Fibroblast of skin of abdomen (primary cell): ENCODE data around the gene TAS1R3.
"Not testable (repeated sequence)": the region's sequence is repeated elsewhere in the genome, so short reads cannot be mapped to it uniquely, and the experiment has no call there.

Source experiments
- DNase-seq: peaks from one replicate; pipeline ENCODE4 v3.0.0-alpha.2; 2013

Gene TAS1R3

GRCh38 chr1:1309251-1310108 is 21.6 kb upstream of the TAS1R3 start:
- DNase-seq, result no peak

DNA sequence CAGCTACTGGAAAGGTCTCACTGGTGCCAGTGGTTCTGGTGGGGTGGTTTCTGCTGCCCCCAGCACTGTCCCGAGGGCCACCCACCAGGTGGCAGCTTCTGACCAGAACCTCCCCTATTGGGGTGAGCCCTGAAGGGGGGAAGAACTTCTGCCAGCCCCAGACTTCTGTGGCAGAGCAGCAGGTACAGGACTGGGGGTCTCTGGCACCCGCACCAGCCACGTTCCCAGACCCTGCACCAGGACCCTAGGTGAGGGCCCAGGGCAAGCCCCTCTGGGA is 21.0 kb upstream of the TAS1R3 start:
- no peak for DNase-seq

DNA sequence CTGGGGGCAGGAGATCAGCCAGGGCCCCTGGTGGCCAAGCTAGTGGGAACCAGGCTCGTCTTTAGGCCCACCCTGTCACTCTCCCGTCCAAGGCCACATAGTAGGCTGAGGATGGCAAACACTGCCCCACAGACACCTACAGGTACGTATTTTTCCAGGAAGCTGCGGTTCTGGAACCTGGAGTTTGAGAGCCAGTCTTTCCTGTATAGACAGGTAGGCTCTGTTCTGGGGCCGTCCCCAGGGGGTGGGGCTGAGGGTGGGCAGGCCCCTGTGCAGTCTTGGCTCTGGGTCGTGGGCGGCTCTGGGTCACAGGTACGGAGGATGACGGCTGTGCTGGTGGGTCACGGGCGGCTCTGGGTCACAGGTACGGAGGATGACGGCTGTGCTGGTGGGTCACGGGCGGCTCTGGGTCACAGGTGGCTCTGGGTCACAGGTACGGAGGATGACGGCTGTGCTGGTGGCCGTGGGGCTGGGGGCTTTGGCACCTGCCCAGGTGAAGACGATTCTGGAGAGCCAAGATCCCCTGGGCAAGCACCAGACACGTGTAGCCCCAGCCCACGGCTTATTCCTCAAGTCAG is 20.5 kb upstream of the TAS1R3 start:
- no peak for DNase-seq

GRCh38 chr1:1311107-1312104 is 19.7 kb upstream of the TAS1R3 start:
- DNase-seq, result no peak

DNA sequence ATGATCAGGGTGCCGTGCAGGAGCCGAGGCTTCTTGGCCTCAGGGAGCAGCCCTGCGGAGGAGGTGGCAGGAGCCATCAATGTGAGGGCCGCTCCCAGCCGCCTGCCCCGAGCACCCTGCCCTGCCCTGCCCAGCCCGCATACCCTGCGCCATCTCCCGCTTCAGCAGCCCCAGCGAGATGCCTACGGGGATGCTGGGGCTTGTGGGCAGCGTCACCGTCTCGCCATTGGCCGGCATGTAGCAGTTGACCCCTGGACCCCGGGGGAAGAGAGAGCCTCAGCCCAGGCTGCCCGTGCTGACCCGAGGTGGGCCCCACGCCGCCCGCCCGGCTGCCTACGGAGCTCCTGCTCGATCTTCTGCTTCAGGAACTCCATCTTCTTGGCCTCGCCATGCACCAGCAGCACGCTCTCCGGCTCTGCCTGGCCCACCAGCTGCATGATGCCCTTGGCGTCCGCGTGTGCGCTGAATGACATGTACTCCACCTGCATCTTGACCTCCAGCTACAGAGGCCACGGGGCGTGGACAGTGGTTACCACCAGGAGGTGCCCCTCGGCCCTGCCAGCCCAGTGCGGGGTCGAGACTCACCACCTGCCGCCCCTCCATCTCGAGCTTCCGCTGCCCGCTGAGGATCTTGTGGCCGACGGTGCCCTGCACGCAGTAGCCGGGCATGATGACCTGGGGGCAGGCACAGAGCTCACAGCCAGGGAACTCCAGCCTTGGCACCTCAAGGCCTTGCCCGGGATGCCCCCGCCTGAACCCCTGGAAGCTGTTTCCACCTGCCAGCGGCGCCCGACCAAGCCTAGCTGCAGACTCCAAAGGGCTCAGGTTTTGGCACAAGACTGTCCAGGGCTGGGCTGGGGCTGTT is 18.4 kb upstream of the TAS1R3 start:
- no peak for DNase-seq

DNA sequence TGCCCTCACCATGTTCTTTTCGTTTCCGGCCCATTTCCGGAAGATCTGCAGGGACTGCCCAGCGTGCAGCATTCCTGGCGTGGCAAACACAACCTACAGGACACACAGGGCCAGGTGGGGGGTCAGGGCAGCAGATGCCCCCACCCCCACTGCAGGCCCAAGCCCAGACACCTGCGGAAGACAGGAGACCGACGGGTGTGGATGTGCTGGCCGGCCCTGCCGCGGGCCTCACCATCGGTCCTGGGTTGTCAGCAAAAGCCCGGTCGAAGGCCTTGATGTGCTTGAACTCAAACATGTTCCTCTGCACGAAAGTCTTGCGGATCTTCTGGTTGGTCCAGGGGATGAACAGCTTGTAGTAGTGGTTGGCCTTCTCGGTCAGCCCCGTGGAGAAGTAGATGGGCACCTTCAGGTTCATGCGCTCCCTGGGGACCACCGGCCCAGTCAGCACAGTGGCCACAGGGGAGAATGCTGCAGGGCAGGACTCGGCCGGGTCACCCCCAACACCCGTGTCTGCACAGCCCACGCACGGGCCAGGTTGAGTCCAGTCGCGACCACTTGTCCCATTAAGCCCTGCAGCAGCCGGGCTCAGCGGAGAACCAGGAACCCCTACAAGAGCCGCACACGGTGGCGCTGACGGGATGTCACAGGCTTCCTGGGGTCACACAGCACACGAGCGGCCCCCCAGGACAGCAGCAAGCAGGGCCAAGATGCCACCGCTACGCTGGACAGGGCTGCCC is 17.4 kb upstream of the TAS1R3 start:
- no peak for DNase-seq

- no peak for DNase-seq
These were observed 16.9 kb upstream of the TAS1R3 start for GRCh38 chr1:1314237-1314586.

GRCh38 chr1:1314678-1315335 is 16.3 kb upstream of the TAS1R3 start:
- DNase-seq, result no peak

- DNase-seq, result no peak
These were observed 15.6 kb upstream of the TAS1R3 start for GRCh38 chr1:1315435-1315954.

GRCh38 chr1:1316199-1316598 is 14.9 kb upstream of the TAS1R3 start:
- DNase-seq, result not testable (repeated sequence)

DNA sequence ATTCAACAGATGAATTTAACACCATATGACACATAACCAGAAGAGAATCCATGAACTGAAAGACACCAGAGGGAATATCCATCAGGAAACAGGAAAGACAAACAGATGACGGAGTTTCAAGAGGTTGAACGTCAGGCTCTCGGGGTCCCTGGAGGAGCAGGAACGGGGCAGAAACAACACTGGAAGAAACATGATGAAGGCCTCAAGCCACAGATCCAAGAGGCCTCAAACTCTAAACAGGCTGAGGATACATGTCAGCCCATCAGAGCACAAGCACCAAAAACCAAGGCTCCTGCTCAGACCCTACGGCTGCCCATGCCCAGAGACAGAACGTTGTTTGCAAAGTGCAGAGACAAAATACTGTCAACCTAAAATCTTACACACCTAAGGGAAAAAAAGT is 13.7 kb upstream of the TAS1R3 start:
- DNase-seq, result no peak

DNA sequence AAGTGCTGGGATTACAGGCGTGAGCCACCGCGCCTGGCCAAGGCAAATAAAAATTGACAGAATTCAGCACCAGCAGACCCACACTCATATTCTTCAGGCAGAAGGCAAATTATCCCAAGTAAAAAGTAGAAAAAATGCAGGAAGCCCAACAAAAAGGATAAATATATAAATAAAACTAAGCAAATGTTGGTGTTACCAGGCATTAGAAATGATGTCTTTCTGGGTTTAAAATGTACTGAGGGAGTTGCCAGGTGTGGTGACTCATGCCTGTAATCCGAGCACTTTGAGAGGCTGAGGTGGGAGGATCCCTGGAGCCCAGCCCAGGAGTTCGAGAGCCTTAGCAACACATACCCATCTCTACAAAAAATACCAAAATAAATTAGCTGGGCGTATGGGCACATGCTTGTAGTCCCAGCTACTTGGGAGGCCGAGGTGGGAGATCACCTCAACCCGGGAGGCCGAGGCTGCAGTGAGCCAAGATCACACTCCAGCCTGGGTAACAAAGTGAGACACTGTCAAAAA is 12.9 kb upstream of the TAS1R3 start:
- peak; percentile 91 for DNase-seq

GRCh38 chr1:1318777-1319645 is 12.1 kb upstream of the TAS1R3 start:
- no peak for DNase-seq

GRCh38 chr1:1319646-1319941 is 11.5 kb upstream of the TAS1R3 start:
- no peak for DNase-seq

DNA sequence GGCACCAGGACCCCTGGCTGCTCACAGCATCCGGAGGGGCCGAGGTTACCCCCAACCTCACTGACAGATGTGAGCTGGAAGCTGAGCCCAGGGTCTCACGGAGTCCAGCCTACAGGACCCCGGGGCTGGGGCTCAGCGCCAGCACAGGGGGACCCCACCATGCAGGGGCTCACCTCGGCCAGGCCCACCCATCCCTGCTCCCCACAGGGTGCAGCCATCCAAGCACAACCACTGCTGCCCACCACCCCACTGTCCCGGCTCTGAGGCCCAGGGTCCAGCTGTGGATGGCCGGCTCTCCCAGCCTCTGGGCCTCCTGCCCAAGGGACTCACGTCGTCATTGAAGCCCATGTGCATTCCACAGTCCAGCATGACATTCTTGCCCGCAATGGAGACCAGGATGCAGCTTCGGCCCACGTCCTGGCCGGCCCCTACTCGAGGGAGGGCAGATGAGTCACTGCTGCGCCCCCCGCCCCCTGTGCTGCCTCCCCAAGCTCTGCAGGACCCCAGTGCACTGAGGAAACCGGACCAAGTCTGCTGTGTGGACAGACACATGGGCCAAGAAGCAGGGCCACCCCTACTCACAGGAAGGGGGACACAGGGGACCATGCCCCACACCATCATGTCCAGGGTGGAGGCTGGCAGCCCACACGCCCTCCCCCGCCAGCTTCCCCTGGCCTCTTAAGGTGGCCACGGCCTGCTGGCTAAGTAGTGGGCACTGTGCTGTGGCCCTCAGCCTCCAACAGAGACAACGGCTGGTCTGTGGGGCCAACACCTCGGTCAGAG is 10.2 kb upstream of the TAS1R3 start:
- DNase-seq, result no peak

GRCh38 chr1:1321477-1321876 is 9.6 kb upstream of the TAS1R3 start:
- no peak for DNase-seq

DNA sequence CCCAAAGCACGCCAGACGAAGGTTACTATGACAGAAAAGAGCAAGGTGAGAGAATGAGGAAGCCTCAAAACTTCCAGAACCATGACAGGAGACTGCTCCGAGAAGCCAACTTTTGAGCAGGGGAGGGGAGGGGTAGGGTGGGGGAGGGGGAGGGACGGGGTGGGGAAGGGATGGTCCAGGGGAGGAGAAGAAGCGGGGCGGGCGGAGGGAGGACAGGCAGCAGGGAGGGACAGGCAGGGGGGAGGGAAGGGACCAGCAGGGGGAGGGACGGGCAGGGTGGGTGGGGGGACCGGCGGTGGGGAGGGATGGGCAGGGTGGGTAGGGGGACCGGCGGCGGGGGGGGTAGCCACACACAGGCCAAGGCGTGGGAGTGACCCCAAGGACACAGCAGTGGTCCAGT is 8.7 kb upstream of the TAS1R3 start:
- DNase-seq, result no peak

DNA sequence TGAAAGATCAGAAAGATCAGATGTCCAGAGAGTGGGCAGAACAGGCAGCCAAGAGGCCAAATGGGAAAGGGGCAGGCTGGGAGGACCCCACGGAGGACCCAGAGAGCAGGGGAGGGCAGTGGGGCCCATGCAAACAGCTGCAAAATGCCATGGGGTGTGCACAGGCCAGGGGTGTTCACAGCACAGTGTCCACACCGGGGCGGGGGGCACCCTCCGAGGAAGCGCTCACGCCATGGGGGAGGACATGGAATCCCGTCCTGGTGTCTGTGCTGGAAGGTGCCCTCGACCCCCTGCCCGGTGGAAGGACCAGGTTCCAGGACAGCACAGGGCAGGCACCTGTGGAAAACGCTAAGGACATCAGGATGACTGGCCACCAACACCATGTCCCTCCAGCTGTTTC is 8.1 kb upstream of the TAS1R3 start:
- DNase-seq, result no peak

GRCh38 chr1:1324084-1324523 is 7.0 kb upstream of the TAS1R3 start:
- no peak for DNase-seq
